ENCODE results near the gene DLG2. TPM values are rescaled to one million over a fixed set of nuclear protein-coding genes. Genes with fewer than 3 reads are reported as not detected.

DLG2 gene
- total RNA-seq, 1 donor from 2014 or later: 7.2 TPM

DNA sequence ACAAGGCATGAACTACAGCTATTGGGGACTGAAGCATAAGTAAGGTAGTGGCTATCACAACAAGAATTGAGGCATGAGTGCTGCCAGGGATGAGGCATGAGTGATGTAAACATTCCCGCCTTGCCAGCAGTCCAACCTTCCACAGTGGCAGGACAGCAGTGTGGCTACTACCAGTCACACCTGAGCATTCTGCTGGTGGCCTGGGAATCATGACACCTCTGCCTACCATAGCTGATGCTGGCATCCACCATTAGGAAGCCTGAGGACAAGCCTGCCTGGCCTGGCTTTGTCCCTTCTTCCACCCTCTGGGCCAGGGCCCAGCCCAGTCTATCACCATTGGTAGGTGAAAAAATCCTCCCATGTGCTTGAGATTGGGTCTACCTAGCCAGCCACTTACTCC is 1628.2 kb downstream of the DLG2 start:
- DNase-seq (no peak), ATAC-seq (peak in 1 of 2 donors; percentile 19)
- Histone ChIP-seq H3K4me3 (no peak overlapping the region), H3K9me3 (peaks cover 34% of the 10 kb centered on the region), H3K27ac (no peak overlapping the region), H3K27me3 (ENCODE audit: low read depth) (no peaks in the 10 kb centered on the region), H3K4me1 (no peaks in the 10 kb centered on the region), H3K36me3 (no peaks in the 10 kb centered on the region)
- intact Hi-C loops (cut with DNase I): no loop called here
- TF ChIP-seq, protein P1, sequence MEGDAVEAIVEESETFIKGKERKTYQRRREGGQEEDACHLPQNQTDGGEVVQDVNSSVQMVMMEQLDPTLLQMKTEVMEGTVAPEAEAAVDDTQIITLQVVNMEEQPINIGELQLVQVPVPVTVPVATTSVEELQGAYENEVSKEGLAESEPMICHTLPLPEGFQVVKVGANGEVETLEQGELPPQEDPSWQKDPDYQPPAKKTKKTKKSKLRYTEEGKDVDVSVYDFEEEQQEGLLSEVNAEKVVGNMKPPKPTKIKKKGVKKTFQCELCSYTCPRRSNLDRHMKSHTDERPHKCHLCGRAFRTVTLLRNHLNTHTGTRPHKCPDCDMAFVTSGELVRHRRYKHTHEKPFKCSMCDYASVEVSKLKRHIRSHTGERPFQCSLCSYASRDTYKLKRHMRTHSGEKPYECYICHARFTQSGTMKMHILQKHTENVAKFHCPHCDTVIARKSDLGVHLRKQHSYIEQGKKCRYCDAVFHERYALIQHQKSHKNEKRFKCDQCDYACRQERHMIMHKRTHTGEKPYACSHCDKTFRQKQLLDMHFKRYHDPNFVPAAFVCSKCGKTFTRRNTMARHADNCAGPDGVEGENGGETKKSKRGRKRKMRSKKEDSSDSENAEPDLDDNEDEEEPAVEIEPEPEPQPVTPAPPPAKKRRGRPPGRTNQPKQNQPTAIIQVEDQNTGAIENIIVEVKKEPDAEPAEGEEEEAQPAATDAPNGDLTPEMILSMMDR (IDR thresholded peaks at IDR 0.05): no peak

DNA sequence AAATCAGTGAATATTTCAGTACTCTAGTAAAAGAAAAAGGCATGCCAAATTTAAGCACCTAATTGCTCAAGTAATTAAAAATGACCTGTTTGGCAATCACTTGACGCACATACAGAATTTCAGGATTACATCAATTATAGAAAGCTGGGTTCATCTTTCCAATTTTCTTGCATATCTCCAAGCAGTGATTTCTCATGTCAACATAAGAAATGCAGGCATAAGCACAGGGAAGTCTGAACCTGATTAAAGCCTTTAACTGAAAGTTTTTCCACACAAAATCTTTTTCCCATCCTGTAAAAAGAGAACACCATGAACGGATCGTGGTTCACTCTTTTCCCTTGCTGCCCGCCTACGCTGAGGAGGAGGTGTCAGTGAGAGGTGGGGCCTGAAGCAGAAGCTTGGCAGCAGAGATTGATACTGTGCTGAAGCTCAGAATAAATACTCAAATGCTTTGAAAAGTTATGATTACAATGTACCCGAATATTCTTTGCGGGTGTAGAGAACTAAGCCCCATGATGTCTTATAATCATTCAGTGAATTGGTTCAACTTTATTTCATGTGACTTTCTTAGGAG is 1636.9 kb downstream of the DLG2 start:
- ATAC-seq (peak; percentile 21 to 28), DNase-seq (no peak)
- intact Hi-C loops (cut with DNase I): no loop called here
- no peaks in the 10 kb centered on the region for H3K36me3 ChIP-seq
- no peaks in the 10 kb centered on the region for H3K4me1 ChIP-seq
- no peak overlapping the region for H3K4me3 ChIP-seq
- TF ChIP-seq, protein P1 (IDR thresholded peaks at IDR 0.05): no peak
- no peak overlapping the region for H3K27ac ChIP-seq
- no peaks in the 10 kb centered on the region for H3K27me3 ChIP-seq (ENCODE audit: low read depth)
- H3K9me3 ChIP-seq: no peaks in the 10 kb centered on the region

DNA sequence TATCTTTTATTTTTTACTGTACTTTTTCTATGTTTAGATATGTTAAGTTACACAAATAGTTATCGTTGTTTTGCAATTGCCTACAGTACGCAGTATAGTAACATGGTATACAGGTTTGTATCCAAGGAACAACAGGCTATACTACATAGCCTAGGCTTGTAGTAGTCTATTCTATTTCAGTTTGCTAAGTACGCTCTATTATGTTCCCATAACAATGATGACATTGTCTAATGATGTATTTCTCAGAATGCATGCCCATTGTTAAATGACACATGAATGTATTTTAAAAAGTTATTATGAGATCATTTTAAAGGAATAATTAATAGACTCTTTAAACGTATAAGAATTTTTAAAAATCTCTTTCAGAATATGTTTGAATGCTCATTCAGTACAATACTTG is 1644.3 kb downstream of the DLG2 start:
- Histone ChIP-seq H3K4me1 (no peaks in the 10 kb centered on the region), H3K27ac (no peak overlapping the region), H3K4me3 (no peak overlapping the region), H3K27me3 (ENCODE audit: low read depth) (no peaks in the 10 kb centered on the region), H3K36me3 (no peaks in the 10 kb centered on the region), H3K9me3 (no peaks in the 10 kb centered on the region)
- ATAC-seq (no peak), DNase-seq (no peak)
- TF ChIP-seq, protein P1 (IDR thresholded peaks at IDR 0.05): no peak
- intact Hi-C loops (cut with DNase I): no loop called here

DNA sequence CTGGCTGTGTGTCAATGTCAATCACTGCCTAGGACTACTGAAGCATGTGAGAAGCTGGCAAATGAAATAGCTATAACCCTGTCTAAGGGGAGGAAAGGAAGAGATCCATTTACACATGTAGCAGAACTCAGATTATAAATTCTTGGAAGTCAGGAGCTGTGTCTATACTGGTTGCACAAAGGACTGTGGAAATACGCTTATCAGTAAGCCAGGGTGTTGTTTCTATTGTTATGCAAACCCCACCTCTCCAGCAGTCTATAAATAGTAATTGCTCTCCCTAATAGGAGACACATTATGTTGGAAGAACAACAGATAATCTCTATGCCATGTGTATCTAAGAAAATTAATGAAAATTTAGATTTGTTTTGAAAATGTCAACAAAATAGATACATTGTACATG is 1647.6 kb downstream of the DLG2 start:
- H3K4me3 ChIP-seq: no peak overlapping the region
- DNase-seq: no peak
- intact Hi-C loops (cut with DNase I): no loop called here

DNA sequence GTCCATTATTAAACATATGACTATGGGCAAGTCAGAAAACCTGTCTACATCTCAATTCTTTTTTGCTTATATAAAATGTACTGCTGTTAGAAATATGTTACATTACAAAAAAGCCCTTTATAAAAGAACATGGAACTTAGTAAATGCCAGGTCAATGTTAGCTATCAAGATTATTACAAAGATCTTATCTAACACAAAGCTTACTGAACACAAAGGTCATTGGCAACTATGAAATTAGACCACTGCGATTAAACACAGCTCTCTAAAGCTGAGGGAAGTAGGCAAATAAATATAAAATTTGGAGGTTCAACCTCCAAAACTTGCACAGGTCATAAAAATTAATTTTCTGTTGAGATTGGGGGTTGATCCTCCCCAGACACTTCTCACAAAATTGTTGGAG is 1648.2 kb downstream of the DLG2 start:
- ATAC-seq: no peak
- Histone ChIP-seq H3K9me3 (no peaks in the 10 kb centered on the region), H3K4me3 (no peak overlapping the region), H3K36me3 (no peaks in the 10 kb centered on the region), H3K27me3 (ENCODE audit: low read depth) (no peaks in the 10 kb centered on the region), H3K27ac (no peak overlapping the region), H3K4me1 (no peaks in the 10 kb centered on the region)
- DNase-seq: no peak
- TF ChIP-seq, protein P1 (IDR thresholded peaks at IDR 0.05): no peak
- intact Hi-C loops (cut with DNase I): no loop called here

More for the DNA sequence above, 1647.6 kb downstream of the DLG2 start:
- TF ChIP-seq, protein P1 (IDR thresholded peaks at IDR 0.05): no peak
- no peak for ATAC-seq
- Histone ChIP-seq H3K9me3 (no peaks in the 10 kb centered on the region), H3K27ac (no peak overlapping the region), H3K4me1 (no peaks in the 10 kb centered on the region), H3K27me3 (ENCODE audit: low read depth) (no peaks in the 10 kb centered on the region), H3K36me3 (no peaks in the 10 kb centered on the region)
